Skeletal muscle satellite cell (primary cell): ENCODE measurements around the gene SLC16A5. TPM values are rescaled to one million over a fixed set of nuclear protein-coding genes. Genes with fewer than 3 reads are reported as not detected.
"Not testable (repeated sequence)": the region's sequence is repeated elsewhere in the genome, so short reads cannot be mapped to it uniquely, and the experiment has no call there.

Experiments
- H3K27me3 ChIP-seq: 2 replicates; pipeline ENCODE4 v1.7.0; 2013; ENCODE audit warnings: low read length; ENCODE audit not compliant: control insufficient read depth, insufficient read depth
- H3K36me3 ChIP-seq: 2 replicates; pipeline ENCODE4 v1.7.0; 2013; ENCODE audit warnings: mild to moderate bottlenecking, control low read depth, low read length; ENCODE audit not compliant: insufficient read depth
- H3K4me1 ChIP-seq: 2 replicates; pipeline ENCODE4 v1.7.0; 2013; ENCODE audit warnings: low read length; ENCODE audit not compliant: control insufficient read depth, insufficient read depth
- H3K4me2 ChIP-seq: 2 replicates; pipeline ENCODE4 v1.7.0; 2013; ENCODE audit warnings: mild to moderate bottlenecking, low read length
- H3K4me3 ChIP-seq: 2 replicates; pipeline ENCODE4 v1.7.0; 2013; ENCODE audit warnings: low read length
- H3K9ac ChIP-seq: 2 replicates; pipeline ENCODE4 v1.7.0; 2013; ENCODE audit warnings: mild to moderate bottlenecking, low read depth, low read length, moderate library complexity
- H3K9me3 ChIP-seq: replicated peaks from 2 replicates; pipeline ENCODE4 v1.7.0; 2013; ENCODE audit warnings: mild to moderate bottlenecking, control low read depth, low read length
- total RNA-seq: library from RNA; depleted of rRNA; stranded (reverse); fragments of >200 nt; gene quantifications from 2 replicates; pipeline ENCODE4 v1.2.3, GENCODE V29; 2012; rRNA removed

The SLC16A5 gene
- total RNA-seq, result 4.6 and 5.7 TPM in 2 replicates

GRCh38 chr17:75087558-75088453 lies at the start of gene SLC16A5:
SLC16A5 (plus strand) TSS chr17:75087954; CDS start chr17:75093637, 5,683 bp downstream.
- peak within 1 kb of the TSS; percentile 71 for H3K4me2 ChIP-seq
- no peaks in the 10 kb centered on the region for H3K27me3 ChIP-seq
- H3K36me3 ChIP-seq, result no peaks in the 10 kb centered on the region
- no peaks in the 10 kb centered on the region for H3K9me3 ChIP-seq
- H3K4me3 ChIP-seq, result peak within 1 kb of the TSS; percentile 60
- peaks cover 39% of the 10 kb centered on the region for H3K4me1 ChIP-seq
- H3K9ac ChIP-seq, result peak within 1 kb of the TSS; percentile 60

DNA sequence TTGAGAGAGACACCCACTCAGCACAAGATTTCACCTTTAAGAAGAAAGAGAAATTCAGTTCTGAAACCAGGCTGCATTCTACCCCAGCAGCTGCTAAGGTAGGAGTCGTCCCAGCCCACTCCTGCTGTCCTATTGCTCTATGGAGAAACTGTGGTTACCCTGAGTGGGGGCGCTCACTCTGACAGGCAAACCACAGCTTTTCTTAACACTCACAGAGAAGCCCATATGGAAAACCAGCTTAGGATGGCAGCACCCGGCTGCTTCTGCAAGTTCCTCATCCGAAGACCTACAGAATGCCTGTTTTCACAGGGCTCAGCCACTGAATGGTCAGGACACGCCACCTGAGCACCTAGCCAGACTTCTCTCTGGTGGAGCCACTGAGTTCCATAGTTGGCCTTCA lies 48.5 kb upstream of the SLC16A5 start:
- H3K4me3 ChIP-seq, result no peak overlapping the region
- H3K36me3 ChIP-seq, result peaks cover 42% of the 10 kb centered on the region
- no peaks in the 10 kb centered on the region for H3K9me3 ChIP-seq
- H3K27me3 ChIP-seq, result no peaks in the 10 kb centered on the region
- H3K4me2 ChIP-seq, result no peak overlapping the region
- H3K4me1 ChIP-seq, result peaks cover 6% of the 10 kb centered on the region
- H3K9ac ChIP-seq, result no peak overlapping the region

- Histone ChIP-seq H3K4me1 (peaks cover 3% of the 10 kb centered on the region), H3K27me3 (no peaks in the 10 kb centered on the region), H3K9me3 (no peaks in the 10 kb centered on the region), H3K4me2 (no peak overlapping the region), H3K4me3 (no peak overlapping the region), H3K36me3 (peaks cover 40% of the 10 kb centered on the region), H3K9ac (no peak overlapping the region)
Observed at GRCh38 chr17:75041656-75042280, 46.0 kb upstream of the SLC16A5 start.

GRCh38 chr17:75043789-75044188 lies 44.0 kb upstream of the SLC16A5 start:
- H3K27me3 ChIP-seq, H3K9ac ChIP-seq, H3K4me2 ChIP-seq, H3K9me3 ChIP-seq, H3K4me3 ChIP-seq: not testable (repeated sequence)
- Histone ChIP-seq H3K36me3 (peaks cover 32% of the 10 kb centered on the region), H3K4me1 (peaks cover 14% of the 10 kb centered on the region)

- Histone ChIP-seq H3K4me1 (peaks cover 15% of the 10 kb centered on the region), H3K36me3 (peaks cover 30% of the 10 kb centered on the region)
Observed at GRCh38 chr17:75044716-75045115, 43.0 kb upstream of the SLC16A5 start.

DNA sequence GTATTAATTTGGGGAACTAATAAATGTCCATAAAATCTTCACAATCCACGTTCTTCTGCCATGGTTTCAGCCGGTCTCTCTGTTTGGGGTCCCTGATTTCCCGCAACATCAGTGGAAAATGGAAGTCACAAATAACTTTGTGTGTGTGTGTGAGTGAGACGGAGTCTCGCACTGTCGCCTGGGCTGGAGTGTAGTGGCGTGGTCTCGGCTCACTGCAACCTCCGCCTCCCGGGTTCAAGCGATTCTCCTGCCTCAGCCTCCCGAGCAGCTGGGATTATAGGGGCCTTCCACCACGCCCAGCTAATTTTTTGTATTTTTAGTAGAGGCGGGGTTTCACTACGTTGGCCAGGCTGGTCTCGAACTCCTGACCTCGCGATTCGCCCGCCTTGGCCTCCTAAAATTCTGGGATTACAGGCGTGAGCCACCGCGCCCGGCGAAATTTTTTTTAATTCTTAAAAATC lies 41.8 kb upstream of the SLC16A5 start:
- Histone ChIP-seq H3K4me1 (peaks cover 15% of the 10 kb centered on the region), H3K4me2 (peak overlapping the region; percentile 83), H3K4me3 (peak overlapping the region; percentile 99), H3K36me3 (peaks cover 24% of the 10 kb centered on the region), H3K9ac (peak overlapping the region; percentile 96)
- H3K27me3 ChIP-seq, H3K9me3 ChIP-seq: not testable (repeated sequence)

More at GRCh38 chr17:75044716-75045115, 43.0 kb upstream of the SLC16A5 start:
- no peak overlapping the region for H3K9ac ChIP-seq
- no peaks in the 10 kb centered on the region for H3K9me3 ChIP-seq
- H3K27me3 ChIP-seq, result no peaks in the 10 kb centered on the region
- no peak overlapping the region for H3K4me3 ChIP-seq
- no peak overlapping the region for H3K4me2 ChIP-seq

- no peaks in the 10 kb centered on the region for H3K27me3 ChIP-seq
- H3K4me3 ChIP-seq, result peak within 1 kb of the TSS; percentile 99
- H3K36me3 ChIP-seq, result peaks cover 19% of the 10 kb centered on the region
- H3K9ac ChIP-seq, result peak within 1 kb of the TSS; percentile 96
- peak within 1 kb of the TSS; percentile 98 for H3K4me2 ChIP-seq
- peaks cover 15% of the 10 kb centered on the region for H3K4me1 ChIP-seq
- H3K9me3 ChIP-seq, result no peaks in the 10 kb centered on the region
Observed at GRCh38 chr17:75046407-75047289, 41.1 kb upstream of the SLC16A5 start, which contains the start of the genes ATP5PD and KCTD2. ATP5PD (minus strand) TSS chr17:75046969; CDS start chr17:75042650, 4,319 bp downstream. KCTD2 (plus strand) TSS chr17:75047225; CDS start chr17:75047251, 26 bp downstream.

- peak overlapping the region; percentile 99 for H3K4me3 ChIP-seq
- H3K4me1 ChIP-seq, result peaks cover 15% of the 10 kb centered on the region
- no peaks in the 10 kb centered on the region for H3K9me3 ChIP-seq
- no peaks in the 10 kb centered on the region for H3K27me3 ChIP-seq
- peak overlapping the region; percentile 96 for H3K9ac ChIP-seq
- H3K36me3 ChIP-seq, result peaks cover 16% of the 10 kb centered on the region
- H3K4me2 ChIP-seq, result peak overlapping the region; percentile 98
Observed at GRCh38 chr17:75047398-75048098, 40.2 kb upstream of the SLC16A5 start.

- peak overlapping the region; percentile 96 for H3K9ac ChIP-seq
- peaks cover 20% of the 10 kb centered on the region for H3K36me3 ChIP-seq
- H3K4me3 ChIP-seq, result peak overlapping the region; percentile 99
- H3K4me1 ChIP-seq, result peaks cover 15% of the 10 kb centered on the region
- H3K9me3 ChIP-seq, result no peaks in the 10 kb centered on the region
- peak overlapping the region; percentile 98 for H3K4me2 ChIP-seq
- no peaks in the 10 kb centered on the region for H3K27me3 ChIP-seq
Observed at GRCh38 chr17:75048249-75048878, 39.4 kb upstream of the SLC16A5 start.

DNA sequence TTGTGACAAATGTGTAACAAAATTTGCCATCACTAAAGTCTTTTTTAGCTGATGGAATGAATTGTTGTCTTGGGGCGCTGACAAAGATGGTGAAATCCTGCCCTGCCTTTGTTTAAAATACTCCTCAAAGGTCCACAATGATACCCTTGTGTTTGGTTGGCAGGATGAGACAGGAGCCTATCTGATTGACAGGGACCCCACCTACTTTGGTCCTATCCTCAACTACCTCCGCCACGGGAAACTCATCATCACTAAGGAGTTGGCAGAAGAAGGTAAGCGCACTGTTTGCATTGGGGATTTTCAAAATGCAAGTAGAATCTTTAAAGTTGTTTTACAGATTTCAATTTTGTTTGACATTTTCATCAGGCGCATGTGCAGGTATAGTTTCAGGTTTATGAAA lies 38.7 kb upstream of the SLC16A5 start:
- Histone ChIP-seq H3K4me3 (no peak overlapping the region), H3K36me3 (peaks cover 26% of the 10 kb centered on the region), H3K4me1 (peaks cover 15% of the 10 kb centered on the region)

More for the DNA sequence above, 38.7 kb upstream of the SLC16A5 start:
- Histone ChIP-seq H3K9me3 (no peaks in the 10 kb centered on the region), H3K9ac (peak overlapping the region; percentile 96), H3K4me2 (peak overlapping the region; percentile 98), H3K27me3 (no peaks in the 10 kb centered on the region)
